Natural killer cell (primary cell): Measurements from ENCODE around the gene KCTD16. TPM values are rescaled to one million over a fixed set of nuclear protein-coding genes. Genes with fewer than 3 reads are reported as not detected.

Experiments
- ATAC-seq, 3 donors: fragments of 150-1000 bp in 2 of 3; fragments of 200-7000 bp in 1 of 3; cut with Tn5 transposase; 1 replicate in 1 of 3; 2 replicates in 2 of 3; pipeline ENCODE4 v1.10.0; 2021; ENCODE audit warnings: mild to moderate bottlenecking in 2 of 3, moderate library complexity in 2 of 3
- DNase-seq, 2 donors: peaks; one replicate each; pipeline versions ENCODE4 v3.0.0 to v3.0.0-alpha.2; 2013 to 2021; ENCODE audit warnings: mixed read lengths in 1 of 2
- H3K27ac ChIP-seq: one replicate; pipeline ENCODE4 v1.5.1; 2013; ENCODE audit warnings: mild to moderate bottlenecking, low read length
- H3K27me3 ChIP-seq: one replicate; pipeline ENCODE4 v1.6.1; 2013; ENCODE audit warnings: low read length; ENCODE audit not compliant: control insufficient read depth, insufficient read depth
- H3K36me3 ChIP-seq: one replicate; pipeline ENCODE4 v1.6.1; 2013; ENCODE audit warnings: low read length; ENCODE audit not compliant: control insufficient read depth, insufficient read depth
- H3K4me1 ChIP-seq: one replicate; pipeline ENCODE4 v1.6.1; 2013; ENCODE audit warnings: low read length; ENCODE audit not compliant: control insufficient read depth, insufficient read depth
- H3K4me3 ChIP-seq: one replicate; pipeline ENCODE4 v1.5.1; 2013; ENCODE audit warnings: low read length
- H3K9me3 ChIP-seq: one replicate; pipeline ENCODE4 v1.6.1; 2013; ENCODE audit warnings: low read length; ENCODE audit not compliant: control insufficient read depth, insufficient read depth
- H3K27ac Mint-ChIP-seq, 2 donors: one replicate each; pipeline ENCODE4 v1.8.0; 2022; ENCODE audit warnings: mild to moderate bottlenecking in 2 of 2, mixed read lengths in 2 of 2, moderate library complexity in 1 of 2
- H3K27me3 Mint-ChIP-seq, 2 donors: one replicate each; pipeline ENCODE4 v1.8.0; 2022; ENCODE audit warnings: low read depth in 2 of 2, mixed read lengths in 2 of 2
- H3K36me3 Mint-ChIP-seq: one replicate; pipeline ENCODE4 v1.8.0; 2022; ENCODE audit warnings: mixed read lengths
- H3K4me1 Mint-ChIP-seq, 2 donors: one replicate each; pipeline ENCODE4 v1.8.0; 2022; ENCODE audit warnings: mixed read lengths in 2 of 2
- H3K4me3 Mint-ChIP-seq: one replicate; pipeline ENCODE4 v1.8.0; 2022; ENCODE audit warnings: mild to moderate bottlenecking, moderate library complexity, mixed read lengths
- H3K9me3 Mint-ChIP-seq, 2 donors: one replicate each; pipeline ENCODE4 v1.8.0; 2022; ENCODE audit warnings: mixed read lengths in 2 of 2
- CTCF ChIP-seq: fragments of 200-600 bp; IDR thresholded peaks from one replicate; pipeline ENCODE4 v1.8.0; 2022; ENCODE audit warnings: antibody characterized with exemption
- WGBS: methylation state at CpG from one replicate; pipeline ENCODE4 v1.1.7; 2013; ENCODE audit warnings: missing lambda C conversion rate; ENCODE audit not compliant: insufficient coverage; 5-methylcytosine and 5-hydroxymethylcytosine counted together
- intact Hi-C: fragments of 100-400 bp; cut with micrococcal nuclease; formaldehyde crosslinking; loops from one replicate; pipeline ENCODE4 v1.14.2; 2022
- total RNA-seq, 4 donors: library from RNA; stranded (reverse); fragments of 120-200 nt in 1 of 4; gene quantifications; one replicate each; pipeline versions ENCODE4 v1.2.3 to v1.2.4, GENCODE V29; 2013 to 2022

KCTD16 gene
- total RNA-seq, 3 donors from 2014 or later (not counting 1 experiment from before 2014, with no cell fraction given), result 0.16 TPM; not detected in 2

GRCh38 chr5:144173766-144174165, 3.1 kb downstream of the KCTD16 start:
- Histone ChIP-seq H3K36me3 (peaks cover 4% of the 10 kb centered on the region), H3K4me1 (peaks cover 4% of the 10 kb centered on the region), H3K27me3 (no peaks in the 10 kb centered on the region), H3K9me3 (no peaks in the 10 kb centered on the region), H3K27ac (no peak overlapping the region), H3K4me3 (no peak overlapping the region)
- Mint-ChIP-seq H3K36me3 (no peaks in the 10 kb centered on the region), H3K9me3 (no peaks in the 10 kb centered on the region), H3K27me3 (peaks cover 16 to 18% of the 10 kb centered on the region in 2 donors), H3K27ac (no peak overlapping the region), H3K4me3 (no peak overlapping the region), H3K4me1 (peaks cover 24 to 26% of the 10 kb centered on the region in 2 donors)
- DNase-seq (no peak), ATAC-seq (no peak)
- no peak for TF ChIP-seq CTCF
- WGBS, result 97% methylated on average over 2 of the region's 3 CpGs
- intact Hi-C loops, result no loop called here

- ATAC-seq (peak in 1 of 3 donors; percentile 61), DNase-seq (peak in 1 of 2 donors; percentile 38)
- H3K27me3 Mint-ChIP-seq, result peaks cover 8 to 15% of the 10 kb centered on the region in 2 donors
- intact Hi-C loops, result no loop called here
- H3K36me3 Mint-ChIP-seq, result no peaks in the 10 kb centered on the region
- Histone ChIP-seq H3K27ac (no peak overlapping the region), H3K27me3 (no peaks in the 10 kb centered on the region), H3K36me3 (no peaks in the 10 kb centered on the region), H3K4me3 (no peak overlapping the region), H3K4me1 (no peaks in the 10 kb centered on the region), H3K9me3 (no peaks in the 10 kb centered on the region)
- H3K4me1 Mint-ChIP-seq, result peaks cover 0 to 6% of the 10 kb centered on the region in 2 donors
- 55% methylated on average over 3 of the region's 3 CpGs for WGBS
- no peak overlapping the region for H3K4me3 Mint-ChIP-seq
- H3K9me3 Mint-ChIP-seq, result no peaks in the 10 kb centered on the region
- TF ChIP-seq CTCF, result no peak
- H3K27ac Mint-ChIP-seq, result no peak overlapping the region
These were observed 6.9 kb downstream of the KCTD16 start for GRCh38 chr5:144177548-144177947.

- H3K27ac Mint-ChIP-seq, result no peak overlapping the region
- TF ChIP-seq CTCF, result no peak
- no CpG with 5 or more reads among the region's 1 CpG for WGBS
These were observed 8.6 kb downstream of the KCTD16 start for GRCh38 chr5:144179226-144179625.

More at GRCh38 chr5:144179226-144179625, 8.6 kb downstream of the KCTD16 start:
- intact Hi-C loops, result no loop called here
- Mint-ChIP-seq H3K4me1 (peaks cover 0 to 6% of the 10 kb centered on the region in 2 donors), H3K36me3 (no peaks in the 10 kb centered on the region), H3K27me3 (peaks cover 0 to 7% of the 10 kb centered on the region in 2 donors), H3K4me3 (no peak overlapping the region), H3K9me3 (no peaks in the 10 kb centered on the region)
- Histone ChIP-seq H3K4me1 (no peaks in the 10 kb centered on the region), H3K36me3 (no peaks in the 10 kb centered on the region), H3K27ac (no peak overlapping the region), H3K27me3 (no peaks in the 10 kb centered on the region), H3K9me3 (no peaks in the 10 kb centered on the region), H3K4me3 (no peak overlapping the region)
- ATAC-seq, result no peak
- no peak for DNase-seq
